ENCODE measurements around the gene TBPL1. TPM values are rescaled to one million over a fixed set of nuclear protein-coding genes. Genes with fewer than 3 reads are reported as not detected.

The TBPL1 gene
- total RNA-seq, 6 donors from 2014 or later, result 2.6 to 18.0 (median 9.5) TPM

GRCh38 chr6:133985970-133986369 lies 32.9 kb downstream of the TBPL1 start:
- H3K27me3 ChIP-seq, result no peaks in the 10 kb centered on the region
- ATAC-seq (ENCODE audit: low FRiP score in 2 of 2) (no peak), DNase-seq (no peak)
- 87 to 97% methylated on average over 1 of the region's 1 CpG for WGBS, 2 donors
- peaks cover 3 to 18% (median 14%) of the 10 kb centered on the region in 4 donors for H3K4me1 ChIP-seq
- H3K36me3 ChIP-seq, result peaks cover 0 to 52% (median 4%) of the 10 kb centered on the region in 4 donors
- TF ChIP-seq EP300 (IDR thresholded peaks at IDR 0.05) (no peak), POLR2AphosphoS5 (IDR thresholded peaks at IDR 0.05) (no peak), CTCF (IDR thresholded peaks at IDR 0.05) (no peak), POLR2A (IDR thresholded peaks at IDR 0.05) (no peak)
- no peak overlapping the region for H3K27ac ChIP-seq
- no peaks in the 10 kb centered on the region for H3K9me3 ChIP-seq
- H3K4me3 ChIP-seq, result no peak overlapping the region

GRCh38 chr6:133986942-133987341 lies 33.9 kb downstream of the TBPL1 start:
- Histone ChIP-seq H3K9me3 (no peaks in the 10 kb centered on the region), H3K36me3 (peaks cover 0 to 44% (median 4%) of the 10 kb centered on the region in 4 donors), H3K4me1 (peaks cover 8 to 22% (median 17%) of the 10 kb centered on the region in 4 donors), H3K27ac (no peak overlapping the region), H3K27me3 (no peaks in the 10 kb centered on the region), H3K4me3 (no peak overlapping the region)
- ATAC-seq (ENCODE audit: low FRiP score in 2 of 2) (no peak), DNase-seq (no peak)
- TF ChIP-seq POLR2AphosphoS5 (IDR thresholded peaks at IDR 0.05), result no peak
- TF ChIP-seq EP300 (IDR thresholded peaks at IDR 0.05), result no peak
- no peak for TF ChIP-seq CTCF (IDR thresholded peaks at IDR 0.05)
- no peak for TF ChIP-seq POLR2A (IDR thresholded peaks at IDR 0.05)
- WGBS, 2 donors, result 63 to 83% methylated on average over 2 of the region's 2 CpGs

- 79 to 94% methylated on average over 2 of the region's 2 CpGs for WGBS, 2 donors
- DNase-seq, result no peak
- TF ChIP-seq POLR2AphosphoS5 (IDR thresholded peaks at IDR 0.05), result no peak
- TF ChIP-seq EP300 (IDR thresholded peaks at IDR 0.05), result no peak
- no peak for TF ChIP-seq POLR2A (IDR thresholded peaks at IDR 0.05)
- no peak for TF ChIP-seq CTCF (IDR thresholded peaks at IDR 0.05)
- peak overlapping the region in 2 of 4 donors; percentile 16 to 54 for H3K27ac ChIP-seq
- H3K9me3 ChIP-seq, result no peaks in the 10 kb centered on the region
- no peak overlapping the region for H3K4me3 ChIP-seq
- H3K27me3 ChIP-seq, result no peaks in the 10 kb centered on the region
- peaks cover 0 to 25% (median 4%) of the 10 kb centered on the region in 4 donors for H3K36me3 ChIP-seq
- no peak for ATAC-seq (ENCODE audit: low FRiP score in 2 of 2)
- H3K4me1 ChIP-seq, result peaks cover 5 to 18% (median 9%) of the 10 kb centered on the region in 4 donors
Observed at GRCh38 chr6:133989525-133989924, 36.5 kb downstream of the TBPL1 start.

- peak overlapping the region in 2 of 4 donors; percentile 16 to 54 for H3K27ac ChIP-seq
- peaks cover 0 to 21% (median 2%) of the 10 kb centered on the region in 4 donors for H3K36me3 ChIP-seq
- DNase-seq (no peak), ATAC-seq (ENCODE audit: low FRiP score in 2 of 2) (no peak)
- no peak overlapping the region for H3K4me3 ChIP-seq
- peaks cover 5 to 18% (median 9%) of the 10 kb centered on the region in 4 donors for H3K4me1 ChIP-seq
- no peaks in the 10 kb centered on the region for H3K9me3 ChIP-seq
- 96 to 100% methylated on average over 1 of the region's 1 CpG for WGBS, 2 donors
- TF ChIP-seq EP300 (IDR thresholded peaks at IDR 0.05) (no peak), POLR2AphosphoS5 (IDR thresholded peaks at IDR 0.05) (no peak), CTCF (IDR thresholded peaks at IDR 0.05) (no peak), POLR2A (IDR thresholded peaks at IDR 0.05) (no peak)
- no peaks in the 10 kb centered on the region for H3K27me3 ChIP-seq
Observed at GRCh38 chr6:133990321-133990720, 37.3 kb downstream of the TBPL1 start.

GRCh38 chr6:133991096-133991593 lies 38.1 kb downstream of the TBPL1 start:
- peaks cover 0 to 12% (median 0%) of the 10 kb centered on the region in 4 donors for H3K36me3 ChIP-seq
- TF ChIP-seq EP300 (IDR thresholded peaks at IDR 0.05), result no peak
- TF ChIP-seq POLR2AphosphoS5 (IDR thresholded peaks at IDR 0.05), result no peak
- no peak for TF ChIP-seq POLR2A (IDR thresholded peaks at IDR 0.05)
- ATAC-seq (ENCODE audit: low FRiP score in 2 of 2), result no peak

More at GRCh38 chr6:133991096-133991593, 38.1 kb downstream of the TBPL1 start:
- Histone ChIP-seq H3K27ac (no peak overlapping the region), H3K4me1 (peaks cover 5 to 18% (median 9%) of the 10 kb centered on the region in 4 donors), H3K4me3 (no peak overlapping the region), H3K27me3 (no peaks in the 10 kb centered on the region), H3K9me3 (no peaks in the 10 kb centered on the region)
- DNase-seq, result no peak
- WGBS, 2 donors, result 79 to 85% methylated on average over 2 of the region's 2 CpGs
